KMS-11 (cell line): Measurements from ENCODE around the gene RERE.

Experiments
- H2AFZ ChIP-seq: fragments of 200-600 bp; sonication (generic); 2 replicates; pipeline ENCODE4 v1.6.1; 2016; ENCODE audit warnings: antibody characterized with exemption, mixed run types, low read depth
- H3K27ac ChIP-seq: fragments of 200-600 bp; sonication (generic); 2 replicates; pipeline ENCODE4 v1.6.1; 2016; ENCODE audit warnings: mild to moderate bottlenecking, mixed run types
- H3K27me3 ChIP-seq: fragments of 200-600 bp; sonication (generic); 2 replicates; pipeline ENCODE4 v1.6.1; 2017; ENCODE audit warnings: mild to moderate bottlenecking, low read depth, mixed run types, moderate library complexity; ENCODE audit not compliant: insufficient read depth
- H3K36me3 ChIP-seq: fragments of 200-600 bp; sonication (generic); 2 replicates; pipeline ENCODE4 v1.6.1; 2017; ENCODE audit warnings: mild to moderate bottlenecking, mixed run types; ENCODE audit not compliant: insufficient read depth
- H3K4me1 ChIP-seq: fragments of 200-600 bp; sonication (generic); 2 replicates; pipeline ENCODE4 v1.6.1; 2016; ENCODE audit warnings: mild to moderate bottlenecking, low read depth, mixed run types; ENCODE audit not compliant: poor library complexity, severe bottlenecking
- H3K4me2 ChIP-seq: fragments of 200-600 bp; sonication (generic); 2 replicates; pipeline ENCODE4 v1.7.0; 2016; ENCODE audit warnings: mild to moderate bottlenecking, mixed run types
- H3K4me3 ChIP-seq: fragments of 200-600 bp; sonication (generic); IDR thresholded peaks from 2 replicates; pipeline ENCODE4 v1.6.1; 2017; ENCODE audit warnings: low read depth, low read length, mixed read lengths; ENCODE audit not compliant: insufficient read depth
- H3K79me2 ChIP-seq: fragments of 200-600 bp; sonication (generic); 2 replicates; pipeline ENCODE4 v1.6.1; 2016; ENCODE audit warnings: low read depth, mixed run types; ENCODE audit not compliant: insufficient read depth
- H3K9ac ChIP-seq: fragments of 200-600 bp; sonication (generic); 2 replicates; pipeline ENCODE4 v1.6.1; 2016; ENCODE audit warnings: mild to moderate bottlenecking, mixed run types
- H4K20me1 ChIP-seq: fragments of 200-600 bp; sonication (generic); 2 replicates; pipeline ENCODE4 v1.6.1; 2016; ENCODE audit warnings: mild to moderate bottlenecking, mixed run types; ENCODE audit not compliant: insufficient read depth
- TF ChIP-seq, protein P1 (sequence below): fragments of 200-600 bp; sonication (generic); conservative IDR thresholded peaks from 2 replicates; pipeline ENCODE4 v1.6.1; 2017; ENCODE audit warnings: low read depth, mild to moderate bottlenecking, antibody characterized with exemption, low read length, moderate library complexity, mixed read lengths

Gene RERE

GRCh38 chr1:8462371-8462892 lies 355.0 kb downstream of the RERE start:
- Histone ChIP-seq H3K4me1 (no peaks in the 10 kb centered on the region), H3K79me2 (no peaks in the 10 kb centered on the region), H3K36me3 (no peaks in the 10 kb centered on the region), H2AFZ (no peak overlapping the region), H4K20me1 (no peaks in the 10 kb centered on the region), H3K4me3 (no peak overlapping the region), H3K9ac (no peak overlapping the region), H3K27ac (no peak overlapping the region), H3K4me2 (no peak overlapping the region), H3K27me3 (no peaks in the 10 kb centered on the region; the same call in 1 of the 2 replicates)
- TF ChIP-seq, protein P1, sequence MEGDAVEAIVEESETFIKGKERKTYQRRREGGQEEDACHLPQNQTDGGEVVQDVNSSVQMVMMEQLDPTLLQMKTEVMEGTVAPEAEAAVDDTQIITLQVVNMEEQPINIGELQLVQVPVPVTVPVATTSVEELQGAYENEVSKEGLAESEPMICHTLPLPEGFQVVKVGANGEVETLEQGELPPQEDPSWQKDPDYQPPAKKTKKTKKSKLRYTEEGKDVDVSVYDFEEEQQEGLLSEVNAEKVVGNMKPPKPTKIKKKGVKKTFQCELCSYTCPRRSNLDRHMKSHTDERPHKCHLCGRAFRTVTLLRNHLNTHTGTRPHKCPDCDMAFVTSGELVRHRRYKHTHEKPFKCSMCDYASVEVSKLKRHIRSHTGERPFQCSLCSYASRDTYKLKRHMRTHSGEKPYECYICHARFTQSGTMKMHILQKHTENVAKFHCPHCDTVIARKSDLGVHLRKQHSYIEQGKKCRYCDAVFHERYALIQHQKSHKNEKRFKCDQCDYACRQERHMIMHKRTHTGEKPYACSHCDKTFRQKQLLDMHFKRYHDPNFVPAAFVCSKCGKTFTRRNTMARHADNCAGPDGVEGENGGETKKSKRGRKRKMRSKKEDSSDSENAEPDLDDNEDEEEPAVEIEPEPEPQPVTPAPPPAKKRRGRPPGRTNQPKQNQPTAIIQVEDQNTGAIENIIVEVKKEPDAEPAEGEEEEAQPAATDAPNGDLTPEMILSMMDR, result no peak

DNA sequence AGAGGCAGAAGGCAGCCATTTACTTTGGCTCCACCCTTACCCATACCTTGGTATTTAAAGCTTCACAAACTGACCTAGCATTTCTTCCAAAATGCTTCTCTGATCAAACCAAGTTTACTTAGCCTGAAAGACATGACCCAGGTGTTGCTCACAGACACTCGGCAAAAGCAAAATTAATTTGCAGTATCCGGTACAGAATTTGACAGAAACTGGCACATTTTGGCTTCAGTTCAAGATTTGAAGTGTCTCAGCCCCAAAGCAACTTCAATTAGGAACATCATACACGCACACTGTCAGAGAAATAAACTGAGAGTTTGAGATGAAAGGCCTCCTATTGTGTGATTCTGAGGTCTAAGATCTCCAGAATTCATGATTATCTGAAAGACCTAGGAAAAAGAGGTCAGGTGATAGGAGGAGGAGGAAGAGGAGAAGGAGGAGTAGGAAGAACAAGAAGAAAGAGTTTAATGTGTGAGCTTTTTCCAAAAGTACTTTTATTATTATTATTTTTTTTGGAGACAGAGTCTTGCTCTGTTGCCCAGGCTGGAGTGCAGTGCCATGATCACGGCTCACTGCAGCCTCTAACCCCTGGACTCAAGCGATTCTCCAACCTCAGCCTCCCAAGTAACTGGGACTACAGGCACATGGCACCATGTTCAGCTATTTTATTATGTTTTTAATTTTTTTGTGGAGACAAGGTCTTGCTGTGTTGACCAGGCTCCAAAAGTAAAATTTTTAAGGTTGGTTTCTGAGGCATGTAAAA lies 355.9 kb downstream of the RERE start:
- Histone ChIP-seq H3K4me3 (no peak overlapping the region), H4K20me1 (no peaks in the 10 kb centered on the region), H3K4me1 (no peaks in the 10 kb centered on the region), H3K27ac (no peak overlapping the region), H3K4me2 (no peak overlapping the region), H2AFZ (no peak overlapping the region), H3K9ac (no peak overlapping the region), H3K27me3 (no peaks in the 10 kb centered on the region; the same call in 1 of the 2 replicates), H3K36me3 (no peaks in the 10 kb centered on the region), H3K79me2 (no peaks in the 10 kb centered on the region)
- TF ChIP-seq, protein P1, result no peak

- H3K36me3 ChIP-seq, result no peaks in the 10 kb centered on the region
- H4K20me1 ChIP-seq, result no peaks in the 10 kb centered on the region
- no peaks in the 10 kb centered on the region for H3K4me1 ChIP-seq
Measured at GRCh38 chr1:8460784-8461183, 356.7 kb downstream of the RERE start.

DNA sequence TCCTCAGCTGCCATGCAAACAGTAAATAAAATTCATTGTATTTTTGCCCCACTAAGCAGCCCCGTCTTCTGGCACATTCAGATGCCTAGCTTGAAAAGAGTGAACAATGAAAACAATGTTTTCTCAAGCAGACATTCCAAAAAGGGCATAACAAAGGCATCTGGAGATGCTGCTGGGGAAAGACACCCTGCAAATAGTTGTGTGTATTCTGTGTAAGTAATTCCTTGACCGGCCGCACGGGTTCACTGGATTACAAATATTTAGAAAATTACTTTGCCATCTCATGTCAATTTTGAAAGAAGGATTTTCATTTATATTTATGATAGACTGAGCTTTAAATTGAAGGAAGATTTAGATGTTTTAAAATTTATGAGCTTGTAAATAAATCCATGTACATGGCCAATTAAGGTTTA lies 357.3 kb downstream of the RERE start:
- Histone ChIP-seq H3K27ac (no peak overlapping the region), H4K20me1 (no peaks in the 10 kb centered on the region), H3K36me3 (no peaks in the 10 kb centered on the region), H3K4me3 (no peak overlapping the region), H3K4me2 (no peak overlapping the region), H3K4me1 (no peaks in the 10 kb centered on the region), H3K79me2 (no peaks in the 10 kb centered on the region), H2AFZ (no peak overlapping the region), H3K27me3 (no peaks in the 10 kb centered on the region; the same call in 1 of the 2 replicates), H3K9ac (no peak overlapping the region)
- TF ChIP-seq, protein P1, result no peak

More at GRCh38 chr1:8460784-8461183, 356.7 kb downstream of the RERE start:
- H3K79me2 ChIP-seq, result no peaks in the 10 kb centered on the region
- no peak overlapping the region for H3K4me3 ChIP-seq
- TF ChIP-seq, protein P1, result no peak
- no peaks in the 10 kb centered on the region; the same call in 1 of the 2 replicates for H3K27me3 ChIP-seq
- no peak overlapping the region for H3K27ac ChIP-seq
- H2AFZ ChIP-seq, result no peak overlapping the region
- no peak overlapping the region for H3K4me2 ChIP-seq
- H3K9ac ChIP-seq, result no peak overlapping the region
